HG03469 (cell line): ENCODE measurements around the gene SLC22A23.

Experiments
- ATAC-seq: cut with Tn5 transposase; IDR thresholded peaks from one replicate; pipeline ENCODE4 v1.9.1; 2021; ENCODE audit warnings: mild to moderate bottlenecking, moderate library complexity, moderate number of reproducible peaks; ENCODE audit not compliant: unreplicated experiment

The SLC22A23 gene

GRCh38 chr6:3273707-3274521, 182.9 kb downstream of the SLC22A23 start:
- ATAC-seq, result no peak

GRCh38 chr6:3272911-3273547, 183.8 kb downstream of the SLC22A23 start:
- ATAC-seq, result no peak

GRCh38 chr6:3271756-3272155, 185.1 kb downstream of the SLC22A23 start:
- no peak for ATAC-seq

GRCh38 chr6:3270258-3270657, 186.6 kb downstream of the SLC22A23 start:
- ATAC-seq, result no peak

- ATAC-seq, result no peak
These were observed 187.4 kb downstream of the SLC22A23 start for GRCh38 chr6:3269281-3269975.

DNA sequence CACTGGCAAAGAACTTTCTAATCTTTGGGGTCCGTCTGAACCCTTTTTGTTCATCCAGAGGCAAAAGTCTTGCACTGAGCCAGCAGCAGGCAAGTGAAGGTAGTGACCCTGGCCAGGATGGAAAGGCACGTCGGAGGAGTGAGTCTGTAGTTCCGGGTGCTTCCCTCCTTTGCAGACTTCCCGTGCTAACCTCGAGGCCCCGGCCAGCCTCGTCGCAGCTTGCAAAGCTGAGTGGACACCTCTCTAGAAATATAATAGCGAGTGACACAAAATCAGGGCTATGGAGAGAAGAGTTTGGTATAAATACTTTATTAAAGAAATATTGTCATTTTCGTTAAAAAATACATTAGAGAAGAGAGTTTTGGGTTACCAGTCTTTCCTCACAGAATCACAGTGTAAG, 188.2 kb downstream of the SLC22A23 start:
- no peak for ATAC-seq

- ATAC-seq, result no peak
These were observed 189.7 kb downstream of the SLC22A23 start for GRCh38 chr6:3267162-3267561.

DNA sequence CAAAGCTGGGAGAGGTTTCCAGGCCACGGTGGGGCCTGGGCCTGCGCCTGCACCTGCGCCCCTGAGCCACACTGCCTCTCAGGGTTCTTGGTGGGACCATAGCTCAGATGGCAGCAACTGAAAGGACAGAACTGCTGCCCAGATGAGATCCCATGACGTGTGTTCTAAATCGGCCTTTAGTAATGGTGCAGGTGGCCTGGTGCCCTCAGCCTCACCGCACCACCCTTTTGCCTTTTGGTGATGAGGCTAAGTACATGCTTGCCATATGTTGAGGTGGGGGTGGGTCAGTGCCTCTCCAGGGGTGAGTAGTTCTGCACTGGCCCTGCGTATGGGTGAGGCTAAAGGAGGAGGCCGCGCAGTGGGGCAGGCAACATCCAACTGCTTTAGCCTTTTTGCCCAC, 190.7 kb downstream of the SLC22A23 start:
- no peak for ATAC-seq

GRCh38 chr6:3265671-3266070, 191.2 kb downstream of the SLC22A23 start:
- ATAC-seq, result no peak

DNA sequence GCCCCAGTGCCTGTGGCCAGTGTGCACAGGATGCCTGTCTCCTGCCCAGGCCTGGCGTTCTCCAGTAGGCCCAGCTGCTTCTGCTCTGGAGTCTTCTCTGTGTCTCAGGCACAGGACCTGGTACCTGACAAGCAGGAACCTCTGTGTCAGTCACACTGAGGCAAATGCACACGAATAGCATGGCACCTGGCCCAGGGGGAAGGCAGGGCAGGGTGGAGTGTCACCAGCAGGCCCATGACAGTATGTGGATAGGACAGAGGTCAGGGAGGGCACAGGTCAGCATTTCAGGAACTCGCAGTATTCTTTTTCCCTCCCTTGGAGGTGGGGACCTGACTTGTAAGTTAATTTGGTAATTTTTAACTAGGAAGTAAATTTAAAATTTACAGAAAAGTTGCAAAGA, 192.5 kb downstream of the SLC22A23 start:
- ATAC-seq, result no peak

- no peak for ATAC-seq
These were observed 193.8 kb downstream of the SLC22A23 start for GRCh38 chr6:3263096-3263495.

- ATAC-seq, result no peak
These were observed 194.9 kb downstream of the SLC22A23 start for GRCh38 chr6:3261921-3262320.

GRCh38 chr6:3261518-3261820, 195.4 kb downstream of the SLC22A23 start:
- ATAC-seq, result no peak

DNA sequence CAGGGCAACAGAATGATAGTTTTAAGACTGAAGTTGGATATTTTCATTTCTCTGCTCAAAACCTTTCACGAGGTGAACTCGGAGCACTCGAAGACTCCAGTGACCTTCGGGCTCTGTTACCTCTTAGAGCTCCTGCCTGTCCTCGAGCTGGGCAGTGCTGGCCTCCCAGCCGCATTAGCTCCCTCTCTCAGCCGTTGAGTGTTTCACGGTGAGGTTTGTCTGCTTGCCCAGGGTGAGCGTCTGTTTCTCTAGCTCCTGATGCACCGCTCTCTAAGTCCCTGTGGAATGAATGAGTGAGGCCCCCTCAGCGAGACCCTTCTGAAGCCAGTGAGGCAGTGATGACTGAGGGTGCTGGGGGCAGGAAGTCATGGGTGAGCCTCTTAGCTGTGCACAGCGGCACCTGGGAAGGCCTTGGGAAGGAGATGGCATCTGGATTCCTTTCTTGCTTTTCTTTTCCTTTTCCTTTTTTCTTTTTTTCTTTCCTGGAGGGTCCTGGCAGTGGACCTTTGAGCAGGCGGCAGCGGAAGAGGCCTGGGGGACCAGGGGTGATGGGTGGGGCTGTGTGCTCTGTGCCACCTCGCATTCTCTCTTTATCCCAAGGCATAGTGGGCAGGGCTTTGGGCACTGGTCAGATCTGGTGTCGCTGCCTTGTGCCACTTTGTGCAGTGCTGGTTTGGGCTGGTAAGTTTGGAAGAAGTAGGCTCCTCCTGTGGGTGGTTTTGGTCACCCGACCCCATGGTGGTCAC, 195.9 kb downstream of the SLC22A23 start:
- no peak for ATAC-seq

DNA sequence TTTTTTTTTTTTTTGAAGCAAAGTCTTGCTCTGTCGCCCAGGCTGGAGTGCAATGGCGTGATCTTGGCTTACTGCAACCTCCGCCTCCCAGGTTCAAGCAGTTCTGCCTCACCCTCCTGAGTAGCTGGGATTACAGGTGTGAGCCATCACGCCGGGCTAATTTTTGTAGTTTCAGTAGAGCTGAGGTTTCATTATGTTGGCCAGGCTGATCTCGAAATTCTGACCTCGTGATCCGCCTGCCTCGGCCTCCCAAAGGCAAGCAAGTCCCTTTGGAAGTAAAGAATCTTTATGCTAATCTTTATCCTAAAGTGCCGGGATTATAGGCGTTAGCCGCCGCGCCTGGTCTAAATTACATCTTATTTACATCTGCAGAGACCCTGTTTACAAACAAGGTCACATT, 196.6 kb downstream of the SLC22A23 start:
- no peak for ATAC-seq

- peak; percentile 17 for ATAC-seq
These were observed 197.3 kb downstream of the SLC22A23 start for GRCh38 chr6:3259491-3259958.

- peak; percentile 30 for ATAC-seq
These were observed 197.9 kb downstream of the SLC22A23 start, which contains the start of gene PSMG4 for GRCh38 chr6:3258720-3259490. Gene PSMG4 (plus strand): TSS chr6:3258947. CDS start chr6:3259023, 76 bp downstream.

DNA sequence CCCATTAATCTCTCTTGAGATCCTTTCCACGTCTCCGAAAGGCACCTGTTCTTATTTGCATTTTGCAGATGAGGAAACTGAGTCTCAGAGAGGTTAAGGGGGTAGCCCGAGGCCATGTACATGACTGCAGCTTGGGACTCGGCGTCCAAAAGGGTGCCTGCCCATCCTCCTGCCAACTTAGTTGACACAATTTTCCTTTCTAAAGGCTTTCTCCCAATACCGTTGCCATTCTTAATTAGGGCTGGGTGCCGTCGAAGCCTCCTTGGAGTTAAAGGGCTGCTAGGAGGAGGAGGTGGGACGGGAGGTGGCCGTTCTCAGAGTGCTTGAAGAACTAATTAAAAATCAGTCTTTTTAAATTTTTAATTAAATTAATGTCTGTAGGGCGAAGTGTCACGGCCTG, 198.6 kb downstream of the SLC22A23 start:
- no peak for ATAC-seq

- ATAC-seq, result no peak
These were observed 203.3 kb downstream of the SLC22A23 start for GRCh38 chr6:3253597-3253961.

GRCh38 chr6:3252861-3253596, 203.8 kb downstream of the SLC22A23 start:
- ATAC-seq, result no peak
